Cerebellar nuclear complex (tissue), 1 donor: Measurements from ENCODE around the gene GCNT4.

ENCODE experiments used
- DNase-seq, 2 experiments: peaks; one replicate each; lab custom pipeline; 2025; lab: John Stamatoyannopoulos, UW

The GCNT4 gene

DNA sequence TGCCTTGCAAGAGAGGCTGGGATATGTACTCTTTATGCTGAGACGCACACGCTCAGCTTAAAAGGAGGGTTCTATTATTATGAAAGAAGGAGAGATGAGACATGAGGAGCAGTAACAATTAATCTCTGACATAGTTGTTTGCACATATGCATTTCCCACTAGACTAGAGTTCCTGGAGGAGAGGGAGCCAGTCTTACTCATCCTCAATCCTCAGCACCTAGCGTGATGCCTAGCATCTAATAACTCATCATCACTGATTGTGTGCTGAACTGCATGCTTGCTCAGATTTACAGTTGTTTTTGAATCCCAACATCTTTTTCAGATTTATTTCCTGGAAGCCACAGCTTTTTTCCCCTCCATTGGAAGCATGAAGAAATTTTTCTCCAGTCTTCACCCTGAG, 35.5 kb downstream of the GCNT4 start:
- no peak for DNase-seq

DNA sequence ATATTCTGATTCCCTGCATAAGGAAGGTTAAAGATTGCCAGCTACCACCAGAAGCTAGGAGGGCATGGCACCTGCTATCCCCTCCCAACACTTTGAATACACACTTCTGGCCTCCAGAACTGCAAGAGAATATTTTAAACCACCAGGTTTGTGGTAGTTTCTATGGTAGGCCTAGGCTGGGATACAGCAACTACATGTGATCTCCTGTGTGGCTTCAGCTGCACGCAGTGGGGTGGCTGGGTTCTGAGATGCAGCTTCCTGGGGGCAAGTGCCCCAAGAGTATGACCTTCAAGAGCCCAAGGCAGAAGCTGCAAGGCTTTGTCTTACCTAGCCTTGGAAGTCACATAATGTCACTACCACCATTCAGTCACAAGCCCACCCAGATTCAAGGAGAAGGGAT, 39.6 kb downstream of the GCNT4 start:
- DNase-seq: no peak

- DNase-seq: no peak
Measured at GRCh38 chr5:75010838-75011237, 41.5 kb downstream of the GCNT4 start.

DNA sequence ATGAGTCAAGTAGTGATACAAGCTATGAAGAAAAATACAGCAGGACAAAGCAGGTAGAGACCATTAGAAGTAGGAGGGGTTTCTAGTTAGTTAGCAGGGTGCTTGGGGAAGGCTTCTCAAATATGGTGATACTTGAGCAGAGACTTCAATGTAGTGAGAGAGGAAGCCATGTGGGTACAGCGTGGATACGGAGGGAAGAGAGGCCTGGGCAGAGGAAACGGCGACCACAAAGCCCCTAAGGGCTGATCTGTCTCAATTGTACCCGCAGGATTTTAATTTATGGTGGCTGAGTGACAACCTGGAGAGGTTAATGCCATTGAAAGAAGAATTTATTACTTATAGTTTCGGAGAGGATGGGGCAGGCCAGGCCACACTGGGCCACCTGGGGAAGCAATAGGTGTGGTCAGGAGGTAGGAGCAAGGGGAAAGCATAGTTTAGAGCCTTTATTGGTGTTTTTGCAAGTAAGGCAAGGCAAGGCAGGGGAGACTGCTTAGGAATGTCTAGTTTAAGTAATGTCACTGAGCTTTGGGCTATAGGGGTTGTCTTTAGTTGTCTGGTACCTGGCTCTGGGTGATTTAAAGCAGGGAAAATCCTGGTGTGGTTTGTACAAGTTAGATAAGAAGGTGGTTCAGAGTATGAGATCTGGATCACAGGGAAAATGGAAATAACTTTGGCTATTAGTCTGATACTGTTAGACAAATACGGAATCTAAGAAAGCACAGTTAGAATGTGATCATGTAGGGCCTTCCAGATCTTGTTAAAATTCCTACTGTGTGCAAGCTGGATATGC, 42.6 kb downstream of the GCNT4 start:
- DNase-seq: no peak

DNA sequence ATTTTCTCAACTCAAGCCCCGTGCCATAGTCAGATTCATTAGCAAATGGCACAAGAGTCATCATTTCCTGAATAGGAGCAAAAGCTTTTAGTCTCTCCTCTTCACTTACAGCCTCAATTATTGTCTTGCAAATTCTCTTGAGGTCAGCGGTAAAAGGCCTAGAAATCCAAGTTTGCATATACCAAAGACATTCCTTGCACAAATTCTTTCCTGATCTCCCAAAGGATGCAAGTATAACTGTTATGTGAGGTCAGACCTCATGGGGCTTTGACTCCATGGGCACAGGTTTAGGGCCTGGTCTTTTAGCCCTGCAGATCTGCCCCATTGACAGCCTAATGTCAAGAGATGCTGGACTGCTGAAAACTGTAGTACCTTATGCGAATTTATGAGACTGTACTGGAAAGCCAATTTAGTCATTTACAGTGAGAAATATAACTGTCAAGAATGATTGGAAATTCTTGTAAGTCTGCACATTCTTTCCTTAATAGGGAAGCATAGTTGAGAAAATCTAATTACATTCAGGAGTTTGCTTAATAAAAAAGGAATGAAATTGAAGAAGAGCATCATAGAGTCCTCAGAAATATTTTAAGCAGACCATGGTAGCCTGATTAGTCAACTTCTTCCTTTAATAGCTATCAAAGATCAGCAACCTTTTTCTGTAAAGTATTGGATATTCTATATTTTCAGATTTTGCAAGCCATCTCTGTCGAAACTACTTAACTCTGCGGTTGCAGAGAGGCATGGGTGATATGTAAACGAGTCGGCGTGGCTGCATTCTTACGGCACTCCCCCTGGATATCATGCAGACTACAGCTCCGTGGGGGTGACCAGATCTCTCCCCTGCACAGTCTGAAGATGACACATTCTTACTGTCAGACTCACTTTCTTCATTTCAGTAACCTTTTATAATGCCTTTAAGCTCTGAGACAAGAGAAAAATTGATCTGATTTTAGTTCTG, 45.2 kb downstream of the GCNT4 start:
- DNase-seq: no peak

DNA sequence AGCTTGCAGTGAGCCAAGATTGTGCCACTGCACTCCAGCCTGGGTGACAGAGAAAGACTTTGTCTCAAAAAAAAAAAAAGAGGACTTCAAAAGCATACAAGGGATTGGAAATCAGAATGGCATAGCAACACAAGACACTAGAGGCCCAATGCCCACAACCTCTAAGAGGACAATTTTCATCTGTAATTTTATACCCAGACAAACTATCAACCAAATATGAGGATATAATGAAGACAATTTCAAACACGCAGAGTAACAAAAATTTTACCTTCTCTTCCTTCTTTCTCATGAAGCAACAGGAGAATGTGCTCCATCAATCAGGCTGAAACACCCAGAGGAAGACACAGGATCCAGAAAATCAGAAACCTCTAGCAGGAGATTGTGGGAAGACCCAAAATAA, 46.8 kb downstream of the GCNT4 start:
- DNase-seq: no peak
